Measurements from ENCODE around the gene DPF3. TPM values are rescaled to one million over a fixed set of nuclear protein-coding genes. Genes with fewer than 3 reads are reported as not detected.

DPF3 gene
- total RNA-seq, 1 donor from 2014 or later = 4.3 TPM

DNA sequence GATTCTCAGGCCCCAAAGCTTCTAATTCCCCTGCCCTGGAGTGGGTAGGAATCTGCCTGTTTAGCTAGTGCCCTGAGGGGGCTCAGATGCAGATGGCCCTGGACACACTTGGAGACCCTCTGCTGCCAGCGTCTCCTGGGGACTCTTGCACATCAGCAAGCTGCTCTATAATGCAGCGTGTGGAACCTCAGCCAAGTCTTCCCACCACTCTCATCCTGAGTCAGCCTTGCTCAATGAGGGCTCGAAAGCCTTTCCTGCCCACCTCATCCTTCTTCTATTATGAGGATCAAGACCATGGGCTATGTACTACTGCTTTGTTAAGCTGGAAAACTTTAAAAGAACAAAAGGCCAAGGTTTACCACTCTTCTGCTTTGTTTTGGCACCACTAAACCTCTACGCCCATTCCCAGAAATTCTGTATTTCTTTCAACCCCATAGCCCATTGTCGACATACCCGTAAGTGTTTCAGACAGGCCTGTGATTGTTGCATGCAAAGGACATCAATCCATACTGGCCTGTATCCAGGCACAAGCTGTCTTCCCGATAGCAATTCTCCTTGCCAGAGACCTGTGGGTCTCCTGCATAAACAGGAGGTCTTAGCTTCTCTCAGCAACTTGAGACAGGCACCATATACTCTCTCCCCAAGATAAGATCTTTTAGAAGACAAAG, 246.9 kb downstream of the DPF3 start:
- Mint-ChIP-seq H3K9me3 (peaks cover 6% of the 10 kb centered on the region), H3K27me3 (ENCODE audit: insufficient read depth) (peaks cover 8% of the 10 kb centered on the region), H3K36me3 (ENCODE audit: low read depth) (peaks cover 3% of the 10 kb centered on the region), H3K27ac (no peak overlapping the region), H3K4me1 (ENCODE audit: low read depth) (peaks cover 5% of the 10 kb centered on the region), H3K4me3 (no peak overlapping the region)
- intact Hi-C loops (cut with micrococcal nuclease) = no loop called here
- DNase-seq (ENCODE audit: low spot score) = no peak

DNA sequence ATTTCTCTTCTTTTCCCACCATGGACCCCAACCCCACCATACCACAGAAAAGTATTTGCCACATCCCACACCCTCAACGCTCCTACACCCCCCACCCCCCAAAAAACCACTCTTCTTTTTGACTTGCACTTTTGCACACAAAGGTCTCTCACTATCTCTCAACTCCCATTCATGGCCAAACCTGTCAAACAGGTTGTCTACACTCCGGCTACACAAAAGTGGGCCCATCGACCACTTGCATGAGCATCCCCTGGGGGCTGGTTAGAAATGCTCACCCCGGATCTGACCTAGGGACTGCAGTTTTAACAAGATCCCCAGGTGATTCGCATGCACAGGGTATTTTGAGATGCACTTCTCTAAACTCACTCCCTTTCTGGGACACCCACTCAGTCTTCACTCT, 248.2 kb downstream of the DPF3 start:
- Mint-ChIP-seq H3K4me3 (no peak overlapping the region), H3K36me3 (ENCODE audit: low read depth) (peaks cover 4% of the 10 kb centered on the region)

DNA sequence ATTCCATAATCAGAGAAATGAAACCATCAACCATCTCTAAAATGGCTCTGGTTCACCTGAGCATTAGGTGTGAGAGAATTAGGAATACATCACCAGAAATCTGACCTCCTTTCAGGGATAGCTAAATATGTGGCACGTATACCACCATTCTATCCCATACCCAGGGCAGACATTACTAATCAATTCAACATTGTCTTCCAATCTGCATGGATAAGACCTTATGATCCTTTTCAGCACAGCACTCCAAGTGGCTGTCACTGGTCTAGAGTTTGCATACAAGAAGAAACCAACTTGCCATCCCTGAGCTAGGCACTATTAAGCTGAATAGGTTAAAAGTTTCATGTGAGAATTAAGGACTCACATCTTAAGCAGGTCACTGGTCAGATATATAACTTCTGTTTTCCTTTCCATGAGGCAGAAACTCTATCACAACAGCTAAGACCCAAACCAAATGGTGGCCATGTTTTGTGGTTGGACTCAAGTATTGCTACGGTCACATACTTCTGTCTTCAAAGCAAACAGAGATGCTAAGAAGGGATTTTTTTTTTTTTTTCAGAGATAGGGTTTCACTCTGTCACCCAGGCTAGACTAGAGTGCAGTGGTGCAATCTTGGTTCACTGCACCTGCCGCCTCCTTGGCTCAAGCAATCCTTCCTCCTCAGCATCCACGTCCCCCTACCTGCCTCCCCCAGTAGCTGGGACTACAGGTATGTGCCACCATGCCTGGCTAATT, 249.0 kb downstream of the DPF3 start:
- no peak for DNase-seq (ENCODE audit: low spot score)
- H3K4me3 Mint-ChIP-seq = no peak overlapping the region
- peaks cover 12% of the 10 kb centered on the region for H3K4me1 Mint-ChIP-seq (ENCODE audit: low read depth)
- H3K27ac Mint-ChIP-seq = no peak overlapping the region
- peaks cover 20% of the 10 kb centered on the region for H3K9me3 Mint-ChIP-seq
- H3K27me3 Mint-ChIP-seq (ENCODE audit: insufficient read depth) = peaks cover 10% of the 10 kb centered on the region
- intact Hi-C loops (cut with micrococcal nuclease) = no loop called here
- H3K36me3 Mint-ChIP-seq (ENCODE audit: low read depth) = peaks cover 6% of the 10 kb centered on the region

More for the DNA sequence above, 248.2 kb downstream of the DPF3 start:
- Mint-ChIP-seq H3K27me3 (ENCODE audit: insufficient read depth) (peaks cover 7% of the 10 kb centered on the region), H3K27ac (no peak overlapping the region), H3K9me3 (peaks cover 13% of the 10 kb centered on the region), H3K4me1 (ENCODE audit: low read depth) (peaks cover 10% of the 10 kb centered on the region)
- no peak for DNase-seq (ENCODE audit: low spot score)
- intact Hi-C loops (cut with micrococcal nuclease) = no loop called here

DNA sequence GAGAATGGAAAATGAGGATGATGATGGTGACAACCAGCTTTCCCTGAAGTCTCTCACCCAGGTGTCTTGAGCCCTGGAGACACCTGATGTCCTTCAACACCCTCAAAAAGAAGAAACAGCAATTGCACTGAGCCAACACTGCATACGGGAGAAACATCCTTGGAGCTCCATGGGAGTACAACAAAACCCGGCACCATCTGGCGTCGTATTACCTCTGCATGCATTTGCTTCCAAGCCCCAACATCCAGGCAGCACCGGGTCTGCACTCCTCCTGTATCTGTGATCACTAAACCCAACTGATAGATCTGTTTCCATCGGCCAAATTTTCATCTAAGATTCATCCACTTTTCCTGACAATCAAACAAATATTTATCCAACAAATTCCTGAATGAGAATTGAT, 249.9 kb downstream of the DPF3 start:
- no peak overlapping the region for H3K4me3 Mint-ChIP-seq
- peaks cover 10% of the 10 kb centered on the region for H3K27me3 Mint-ChIP-seq (ENCODE audit: insufficient read depth)
- H3K36me3 Mint-ChIP-seq (ENCODE audit: low read depth) = peaks cover 6% of the 10 kb centered on the region
- intact Hi-C loops (cut with micrococcal nuclease) = no loop called here
- H3K9me3 Mint-ChIP-seq = peaks cover 27% of the 10 kb centered on the region
- H3K4me1 Mint-ChIP-seq (ENCODE audit: low read depth) = peaks cover 12% of the 10 kb centered on the region
- no peak overlapping the region for H3K27ac Mint-ChIP-seq
- no peak for DNase-seq (ENCODE audit: low spot score)

DNA sequence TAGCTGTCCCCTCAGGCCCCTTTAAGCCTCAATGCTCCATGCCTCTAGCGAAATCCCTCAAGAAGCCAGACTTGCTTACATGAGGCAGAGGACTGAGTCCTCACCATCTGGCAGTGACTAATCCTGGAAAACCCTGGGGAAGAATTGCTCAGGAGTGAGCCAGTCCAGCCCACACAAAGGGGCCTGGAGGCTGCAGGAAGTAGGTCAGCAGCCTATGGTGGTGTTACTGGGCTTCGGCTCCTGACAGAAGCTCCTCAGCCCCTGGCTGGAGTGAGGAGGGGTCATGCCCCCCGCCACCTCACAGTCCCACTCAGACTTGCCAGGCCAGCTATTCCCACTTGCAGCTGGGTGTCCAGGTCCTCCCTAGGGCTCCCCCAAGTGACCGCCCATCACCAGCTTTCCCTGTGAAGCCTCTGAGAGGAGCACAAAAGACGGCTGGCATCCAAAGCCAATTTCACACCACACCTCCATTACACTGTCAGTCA, 250.5 kb downstream of the DPF3 start:
- intact Hi-C loops (cut with micrococcal nuclease) = no loop called here
- H3K4me1 Mint-ChIP-seq (ENCODE audit: low read depth) = peaks cover 12% of the 10 kb centered on the region
- DNase-seq (ENCODE audit: low spot score) = no peak
- no peak overlapping the region for H3K27ac Mint-ChIP-seq
- H3K27me3 Mint-ChIP-seq (ENCODE audit: insufficient read depth) = peaks cover 10% of the 10 kb centered on the region
- H3K4me3 Mint-ChIP-seq = no peak overlapping the region
- H3K36me3 Mint-ChIP-seq (ENCODE audit: low read depth) = peaks cover 6% of the 10 kb centered on the region
- H3K9me3 Mint-ChIP-seq = peaks cover 28% of the 10 kb centered on the region

DNA sequence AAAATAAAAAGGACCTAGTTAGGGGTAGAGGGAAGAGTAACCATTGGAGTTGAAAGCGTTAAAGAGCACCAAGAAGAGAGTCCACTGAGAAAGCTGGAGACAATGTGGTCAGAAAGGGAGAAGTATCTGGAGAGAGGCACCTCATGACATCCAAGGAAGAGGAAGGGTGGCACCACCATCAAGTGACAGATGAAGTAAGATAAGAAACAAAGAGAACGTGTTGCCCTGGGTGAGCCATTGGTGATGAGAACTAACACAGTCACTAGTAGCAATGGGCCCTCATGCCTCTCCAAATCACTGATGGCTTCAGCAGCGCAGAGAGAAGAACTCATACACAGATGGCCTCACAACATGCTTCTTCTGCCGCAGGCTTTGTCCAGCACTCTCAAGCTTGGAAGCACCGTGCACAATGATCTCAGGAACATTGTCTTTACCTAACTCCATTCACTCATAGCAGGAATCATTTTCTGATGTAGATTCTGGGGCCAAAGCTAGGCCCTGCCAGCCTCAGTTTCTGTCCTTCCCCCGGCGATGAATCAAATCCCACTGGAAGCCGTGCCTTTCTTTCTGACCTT, 252.9 kb downstream of the DPF3 start:
- H3K27ac Mint-ChIP-seq = no peak overlapping the region
- H3K9me3 Mint-ChIP-seq = peaks cover 28% of the 10 kb centered on the region

DNA sequence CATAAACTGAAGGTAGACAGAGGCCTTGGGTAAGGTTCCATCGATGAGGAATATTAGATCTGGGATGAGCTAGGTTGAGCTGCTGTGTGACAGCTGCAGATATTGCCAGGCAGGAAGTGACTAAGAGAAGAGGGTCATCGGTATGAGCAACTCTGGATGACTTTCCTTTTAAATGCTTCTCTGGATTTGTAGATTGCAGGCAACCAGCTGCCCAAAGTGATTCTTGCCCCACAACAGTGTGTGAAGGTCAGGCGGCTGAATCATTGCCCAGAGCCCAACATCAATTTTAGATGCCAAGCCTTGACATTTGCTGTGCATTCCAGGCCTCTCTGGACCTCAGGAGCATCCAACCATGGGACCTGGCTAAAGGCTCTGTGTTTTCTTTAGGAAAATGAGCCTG, 255.9 kb downstream of the DPF3 start:
- intact Hi-C loops (cut with micrococcal nuclease) = no loop called here
- Mint-ChIP-seq H3K27me3 (ENCODE audit: insufficient read depth) (peaks cover 31% of the 10 kb centered on the region), H3K9me3 (peaks cover 28% of the 10 kb centered on the region), H3K4me1 (ENCODE audit: low read depth) (peaks cover 7% of the 10 kb centered on the region), H3K4me3 (no peak overlapping the region), H3K36me3 (ENCODE audit: low read depth) (peaks cover 8% of the 10 kb centered on the region), H3K27ac (no peak overlapping the region)
- DNase-seq (ENCODE audit: low spot score) = no peak

More for the DNA sequence above, 252.9 kb downstream of the DPF3 start:
- no peak for DNase-seq (ENCODE audit: low spot score)
- no peak overlapping the region for H3K4me3 Mint-ChIP-seq
- intact Hi-C loops (cut with micrococcal nuclease) = no loop called here
- peaks cover 17% of the 10 kb centered on the region for H3K27me3 Mint-ChIP-seq (ENCODE audit: insufficient read depth)
- peaks cover 12% of the 10 kb centered on the region for H3K4me1 Mint-ChIP-seq (ENCODE audit: low read depth)
- H3K36me3 Mint-ChIP-seq (ENCODE audit: low read depth) = peaks cover 8% of the 10 kb centered on the region

DNA sequence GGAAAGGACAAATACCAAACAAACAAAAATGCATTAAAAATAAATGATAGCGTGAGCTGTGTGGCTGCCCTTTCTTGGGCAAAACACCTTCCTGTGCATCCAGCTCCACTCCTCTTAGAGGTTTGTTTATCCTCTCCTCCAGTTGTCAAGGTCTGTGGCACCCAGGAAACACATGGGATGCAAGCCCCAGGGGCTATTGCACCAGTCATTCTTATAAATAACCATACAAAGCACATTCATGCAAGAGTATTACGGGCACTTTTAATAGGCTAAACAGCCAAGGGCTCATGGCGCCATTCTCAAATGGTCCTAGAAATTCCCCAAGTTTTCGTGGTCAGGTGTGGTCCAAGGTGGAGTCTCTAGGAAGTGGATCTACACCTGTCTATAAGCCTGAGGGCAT, 257.0 kb downstream of the DPF3 start:
- H3K36me3 Mint-ChIP-seq (ENCODE audit: low read depth) = peaks cover 5% of the 10 kb centered on the region
- intact Hi-C loops (cut with micrococcal nuclease) = no loop called here
- H3K9me3 Mint-ChIP-seq = peaks cover 22% of the 10 kb centered on the region
- H3K4me3 Mint-ChIP-seq = no peak overlapping the region
- H3K27ac Mint-ChIP-seq = no peak overlapping the region
- no peak for DNase-seq (ENCODE audit: low spot score)
- peaks cover 39% of the 10 kb centered on the region for H3K27me3 Mint-ChIP-seq (ENCODE audit: insufficient read depth)
- H3K4me1 Mint-ChIP-seq (ENCODE audit: low read depth) = peaks cover 7% of the 10 kb centered on the region

DNA sequence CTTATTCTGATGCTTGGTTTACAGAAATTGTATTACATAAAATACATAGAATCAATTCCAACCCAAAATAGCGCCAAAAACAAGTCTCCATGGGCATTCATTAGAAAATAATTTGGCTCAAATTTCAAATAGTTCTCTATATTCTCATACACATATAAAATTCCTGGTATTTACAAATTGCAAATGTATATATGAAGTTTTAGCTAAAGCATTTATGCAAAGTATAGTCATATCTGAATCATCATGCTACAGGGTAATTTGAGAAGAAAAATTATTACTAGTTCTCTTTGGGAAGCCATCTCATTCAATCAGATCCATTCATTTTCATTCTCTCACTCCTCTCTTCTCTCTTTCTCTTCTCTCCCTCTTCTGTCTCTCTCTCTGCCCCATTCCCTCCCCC, 257.8 kb downstream of the DPF3 start:
- peaks cover 19% of the 10 kb centered on the region for H3K9me3 Mint-ChIP-seq
- peaks cover 5% of the 10 kb centered on the region for H3K4me1 Mint-ChIP-seq (ENCODE audit: low read depth)
- H3K4me3 Mint-ChIP-seq = no peak overlapping the region
- H3K27ac Mint-ChIP-seq = no peak overlapping the region
- intact Hi-C loops (cut with micrococcal nuclease) = no loop called here
- no peak for DNase-seq (ENCODE audit: low spot score)
- peaks cover 43% of the 10 kb centered on the region for H3K27me3 Mint-ChIP-seq (ENCODE audit: insufficient read depth)
- H3K36me3 Mint-ChIP-seq (ENCODE audit: low read depth) = peaks cover 7% of the 10 kb centered on the region

DNA sequence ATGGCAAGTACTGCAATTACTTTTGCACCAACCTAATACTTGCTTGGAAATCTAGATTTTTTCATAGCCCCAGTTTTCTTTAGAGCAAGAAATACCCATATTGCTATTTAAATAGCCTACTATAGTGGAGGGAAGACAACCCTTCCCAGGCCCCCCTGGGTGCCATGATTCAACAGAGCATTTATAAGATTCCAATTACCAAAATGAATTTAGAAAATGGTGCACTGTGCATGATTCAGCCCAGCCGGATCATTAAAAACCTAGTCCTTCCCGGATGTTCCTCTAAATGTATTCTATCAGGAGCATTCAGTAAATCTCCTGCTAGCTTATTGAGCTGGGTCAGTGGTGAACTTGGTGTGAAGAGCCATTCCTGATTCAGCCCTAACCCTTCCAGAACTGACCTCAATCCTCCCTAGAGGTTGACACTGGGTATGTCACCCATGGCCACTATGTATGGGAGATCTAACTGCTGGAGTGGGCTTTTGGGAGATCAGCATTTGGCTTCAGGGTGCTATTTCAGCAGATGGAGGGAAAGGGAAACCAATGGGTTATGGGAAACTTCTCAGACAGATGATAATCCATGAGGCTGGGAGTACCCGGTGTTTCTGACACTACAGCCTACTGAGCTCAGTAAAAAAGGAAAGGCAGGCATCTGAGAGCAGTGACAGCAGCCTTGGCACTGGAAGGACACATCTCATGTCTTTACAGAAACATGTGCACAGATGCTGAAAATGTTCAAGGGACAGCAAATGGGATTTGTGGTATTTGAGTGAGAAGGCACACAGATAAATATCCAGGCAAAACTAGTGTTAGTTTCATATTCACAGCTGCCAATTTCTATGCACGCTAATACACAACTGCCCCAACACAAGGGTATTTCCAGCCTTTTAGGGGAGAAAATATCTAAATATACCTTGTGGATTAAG, 258.9 kb downstream of the DPF3 start:
- Mint-ChIP-seq H3K4me3 (no peak overlapping the region), H3K4me1 (ENCODE audit: low read depth) (no peaks in the 10 kb centered on the region), H3K36me3 (ENCODE audit: low read depth) (peaks cover 4% of the 10 kb centered on the region), H3K27ac (no peak overlapping the region), H3K9me3 (peaks cover 8% of the 10 kb centered on the region), H3K27me3 (ENCODE audit: insufficient read depth) (peaks cover 41% of the 10 kb centered on the region)
- intact Hi-C loops (cut with micrococcal nuclease) = no loop called here
- no peak for DNase-seq (ENCODE audit: low spot score)

DNA sequence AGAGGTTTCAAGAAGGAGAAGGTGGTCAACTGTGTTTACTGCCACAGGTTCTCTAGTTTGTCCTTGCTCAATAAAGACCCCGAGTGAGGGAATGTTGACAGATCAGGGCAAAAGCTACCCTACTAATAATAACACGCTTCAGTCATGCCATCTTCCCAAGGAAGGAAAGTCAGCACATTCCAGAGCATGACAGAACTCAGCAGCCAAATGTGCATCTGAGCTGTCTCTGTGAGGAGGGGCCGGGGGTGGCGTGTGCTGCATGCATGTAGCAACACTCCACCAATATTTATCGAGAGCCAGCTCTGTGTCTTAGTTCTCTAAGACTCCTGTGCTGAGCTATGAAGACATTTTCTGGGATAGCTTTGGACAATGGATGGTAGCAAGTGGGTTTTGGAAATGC, 260.4 kb downstream of the DPF3 start:
- H3K4me1 Mint-ChIP-seq (ENCODE audit: low read depth) = no peaks in the 10 kb centered on the region
- H3K27me3 Mint-ChIP-seq (ENCODE audit: insufficient read depth) = peaks cover 46% of the 10 kb centered on the region
- H3K27ac Mint-ChIP-seq = no peak overlapping the region
- intact Hi-C loops (cut with micrococcal nuclease) = no loop called here
- no peak overlapping the region for H3K4me3 Mint-ChIP-seq
- no peak for DNase-seq (ENCODE audit: low spot score)
- peaks cover 4% of the 10 kb centered on the region for H3K36me3 Mint-ChIP-seq (ENCODE audit: low read depth)
- no peaks in the 10 kb centered on the region for H3K9me3 Mint-ChIP-seq

DNA sequence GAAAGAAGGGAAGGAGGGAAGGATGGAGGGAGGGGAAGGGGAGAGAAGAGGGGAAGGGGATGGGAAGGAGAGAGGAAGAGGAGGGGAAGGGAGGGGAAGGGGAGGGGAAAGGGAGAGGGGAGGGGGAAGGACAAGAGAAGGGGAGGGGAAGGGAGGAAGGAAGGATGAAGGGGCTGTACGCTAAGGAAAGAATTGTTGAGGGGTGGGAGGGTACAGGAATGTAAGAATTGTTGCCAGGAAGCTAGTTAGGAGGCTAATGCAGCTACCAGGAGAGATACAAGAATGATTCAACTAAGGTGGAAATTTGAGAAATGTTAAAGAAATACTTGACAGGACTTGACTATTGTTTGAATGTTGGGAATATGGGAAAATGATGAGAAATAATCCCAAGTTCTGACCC, 261.2 kb downstream of the DPF3 start:
- Mint-ChIP-seq H3K27me3 (ENCODE audit: insufficient read depth) (peaks cover 47% of the 10 kb centered on the region), H3K9me3 (no peaks in the 10 kb centered on the region), H3K36me3 (ENCODE audit: low read depth) (peaks cover 4% of the 10 kb centered on the region), H3K4me1 (ENCODE audit: low read depth) (no peaks in the 10 kb centered on the region), H3K27ac (no peak overlapping the region), H3K4me3 (no peak overlapping the region)
- intact Hi-C loops (cut with micrococcal nuclease) = no loop called here
- DNase-seq (ENCODE audit: low spot score) = no peak

Measured in activated T-helper 1 cell treated with anti-CD3 and anti-CD28 coated beads, Interleukin-12 subunit alpha, Interleukin-12 subunit beta, Interleukin-2, Interleukin-4 antibody, amounts not matched to agents 30 ng/mL and 10 ng/mL and 1 ng/mL, durations not matched to agents 14 hours and 24 hours and 36 hours (primary cell).